ENCODE results near the gene LRRC32.

Gene LRRC32

GRCh38 chr11:76670485-76671236 is at the start of gene LRRC32:
LRRC32 (minus strand) TSS chr11:76670747; CDS start chr11:76665954, 4,793 bp downstream.
- peak; percentile 71 for DNase-seq

GRCh38 chr11:76719686-76720085 is 49.1 kb upstream of the LRRC32 start:
- DNase-seq, result no peak

- no peak for DNase-seq
Observed at GRCh38 chr11:76719281-76719680, 48.7 kb upstream of the LRRC32 start.

- DNase-seq, result no peak
Observed at GRCh38 chr11:76717816-76718215, 47.3 kb upstream of the LRRC32 start.

GRCh38 chr11:76717369-76717768 is 46.8 kb upstream of the LRRC32 start:
- no peak for DNase-seq

GRCh38 chr11:76716268-76716667 is 45.7 kb upstream of the LRRC32 start:
- DNase-seq, result no peak

- DNase-seq, result no peak
Observed at GRCh38 chr11:76714493-76714892, 43.9 kb upstream of the LRRC32 start.

GRCh38 chr11:76713499-76713898 is 43.0 kb upstream of the LRRC32 start:
- no peak for DNase-seq

GRCh38 chr11:76712125-76712524 is 41.6 kb upstream of the LRRC32 start:
- DNase-seq, result no peak

- DNase-seq, result no peak
Observed at GRCh38 chr11:76709756-76710155, 39.2 kb upstream of the LRRC32 start.

GRCh38 chr11:76708972-76709660 is 38.6 kb upstream of the LRRC32 start:
- DNase-seq, result no peak

GRCh38 chr11:76707293-76707825 is 36.8 kb upstream of the LRRC32 start:
- DNase-seq, result no peak

GRCh38 chr11:76706667-76707066 is 36.1 kb upstream of the LRRC32 start:
- no peak for DNase-seq

- no peak for DNase-seq
Observed at GRCh38 chr11:76705826-76706225, 35.3 kb upstream of the LRRC32 start.

GRCh38 chr11:76704171-76704948 is 33.8 kb upstream of the LRRC32 start:
- no peak for DNase-seq

- no peak for DNase-seq
Observed at GRCh38 chr11:76703707-76704106, 33.2 kb upstream of the LRRC32 start.

GRCh38 chr11:76702336-76703128 is 32.0 kb upstream of the LRRC32 start:
- no peak for DNase-seq

- DNase-seq, result no peak
Observed at GRCh38 chr11:76701294-76702040, 30.9 kb upstream of the LRRC32 start.

- peak; percentile 78 for DNase-seq
Observed at GRCh38 chr11:76700177-76701100, 29.9 kb upstream of the LRRC32 start.

- no peak for DNase-seq
Observed at GRCh38 chr11:76699451-76700091, 29.0 kb upstream of the LRRC32 start.
